Measurements from ENCODE around the gene GPR82. TPM values are rescaled to one million over a fixed set of nuclear protein-coding genes. Genes with fewer than 3 reads are reported as not detected.

The GPR82 gene
- polyA plus RNA-seq, 3 donors: 0.40 to 2.0 (median 0.67) TPM

- H3K4me1 Mint-ChIP-seq: peaks cover 47% of the 10 kb centered on the region
- no peak for TF ChIP-seq CTCF (IDR thresholded peaks at IDR 0.05)
- no CpG with 5 or more reads among the region's 3 CpGs for WGBS (ENCODE audit: insufficient coverage)
These were observed 18.2 kb upstream of the GPR82 start for GRCh38 chrX:41705680-41706374.

GRCh38 chrX:41707218-41707617 is 16.8 kb upstream of the GPR82 start:
- no peak overlapping the region for H3K4me3 Mint-ChIP-seq

More at GRCh38 chrX:41705680-41706374, 18.2 kb upstream of the GPR82 start:
- Mint-ChIP-seq H3K9me3 (no peaks in the 10 kb centered on the region), H3K36me3 (peaks cover 0 to 4% of the 10 kb centered on the region in 2 donors), H3K27ac (peak overlapping the region; percentile 76 to 93 (median 84)), H3K4me3 (peak overlapping the region in 1 of 2 donors; percentile 60), H3K27me3 (ENCODE audit: low read depth in 3 of 3) (peaks cover 0 to 11% (median 0%) of the 10 kb centered on the region in 3 donors)
- no peaks in the 10 kb centered on the region for H4K20me1 ChIP-seq (ENCODE audit: insufficient read depth, low read length)
- no peak overlapping the region for H3K9ac ChIP-seq (ENCODE audit: insufficient read depth, low read length, poor library complexity, severe bottlenecking)
- peak overlapping the region; percentile 70 to 76 for H3K27ac ChIP-seq (ENCODE audit: low read depth in 1 of 2, low read length in 2 of 2)
- H3K4me2 ChIP-seq (replicated peaks; ENCODE audit: extremely low read depth, low read length, poor library complexity, severe bottlenecking): peak overlapping the region; percentile 60
- peaks cover 42 to 57% of the 10 kb centered on the region in 2 donors for H3K4me1 ChIP-seq (ENCODE audit: control insufficient read depth in 1 of 2, insufficient read depth in 2 of 2, low read length in 2 of 2)
- H3K36me3 ChIP-seq (replicated peaks in 1 of 2; ENCODE audit: control insufficient read depth in 1 of 2, insufficient read depth in 2 of 2, low read length in 2 of 2): no peaks in the 10 kb centered on the region
- H3K4me3 ChIP-seq (replicated peaks in 1 of 3; ENCODE audit: low read depth in 2 of 3, low read length in 3 of 3): peak overlapping the region in 1 of 3 experiments; percentile 41
- H3K79me2 ChIP-seq (ENCODE audit: insufficient read depth, low read length): no peaks in the 10 kb centered on the region
- peaks cover 0 to 2% of the 10 kb centered on the region in 2 donors for H3K27me3 ChIP-seq (ENCODE audit: control insufficient read depth in 2 of 2, insufficient read depth in 2 of 2, low read length in 2 of 2)
- H2AFZ ChIP-seq (ENCODE audit: insufficient read depth, low read depth, low read length, poor library complexity, severe bottlenecking): peak overlapping the region; percentile 15
- peak; percentile 48 to 58 (median 51) for DNase-seq
- intact Hi-C loops (cut with micrococcal nuclease): no loop called here
- no peaks in the 10 kb centered on the region for H3K9me3 ChIP-seq (replicated peaks in 1 of 2; ENCODE audit: control insufficient read depth in 1 of 2, insufficient read depth in 1 of 2, low read length in 2 of 2)

More at GRCh38 chrX:41707218-41707617, 16.8 kb upstream of the GPR82 start:
- H3K9me3 ChIP-seq (replicated peaks in 1 of 2; ENCODE audit: control insufficient read depth in 1 of 2, insufficient read depth in 1 of 2, low read length in 2 of 2): no peaks in the 10 kb centered on the region
- H3K36me3 ChIP-seq (replicated peaks in 1 of 2; ENCODE audit: control insufficient read depth in 1 of 2, insufficient read depth in 2 of 2, low read length in 2 of 2): no peaks in the 10 kb centered on the region
- H3K27me3 ChIP-seq (ENCODE audit: control insufficient read depth in 2 of 2, insufficient read depth in 2 of 2, low read length in 2 of 2): peaks cover 0 to 4% of the 10 kb centered on the region in 2 donors
- H3K27ac ChIP-seq (ENCODE audit: low read depth in 1 of 2, low read length in 2 of 2): peak overlapping the region; percentile 39 to 76
- H3K4me3 ChIP-seq (replicated peaks in 1 of 3; ENCODE audit: low read depth in 2 of 3, low read length in 3 of 3): no peak overlapping the region
- H3K27ac Mint-ChIP-seq: peak overlapping the region in 3 of 7 donors; percentile 22 to 83 (median 57)
- 100% methylated on average over 1 of the region's 1 CpG for WGBS (ENCODE audit: insufficient coverage)
- H3K9ac ChIP-seq (ENCODE audit: insufficient read depth, low read length, poor library complexity, severe bottlenecking): no peak overlapping the region
- DNase-seq: no peak
- H3K4me1 ChIP-seq (ENCODE audit: control insufficient read depth in 1 of 2, insufficient read depth in 2 of 2, low read length in 2 of 2): peaks cover 42 to 57% of the 10 kb centered on the region in 2 donors
- no peak overlapping the region for H2AFZ ChIP-seq (ENCODE audit: insufficient read depth, low read depth, low read length, poor library complexity, severe bottlenecking)
- H3K4me2 ChIP-seq (replicated peaks; ENCODE audit: extremely low read depth, low read length, poor library complexity, severe bottlenecking): no peak overlapping the region
- no peaks in the 10 kb centered on the region for H3K9me3 Mint-ChIP-seq
- H3K79me2 ChIP-seq (ENCODE audit: insufficient read depth, low read length): no peaks in the 10 kb centered on the region
- H3K27me3 Mint-ChIP-seq (ENCODE audit: low read depth in 3 of 3): peaks cover 0 to 12% (median 0%) of the 10 kb centered on the region in 3 donors
- no peaks in the 10 kb centered on the region for H3K36me3 Mint-ChIP-seq
- peaks cover 47% of the 10 kb centered on the region for H3K4me1 Mint-ChIP-seq
- no peaks in the 10 kb centered on the region for H4K20me1 ChIP-seq (ENCODE audit: insufficient read depth, low read length)
- intact Hi-C loops (cut with micrococcal nuclease): no loop called here
- no peak for TF ChIP-seq CTCF (IDR thresholded peaks at IDR 0.05)

All from CD14-positive monocyte (primary cell).